Measurements from ENCODE around the gene IL2RA. TPM values are rescaled to one million over a fixed set of nuclear protein-coding genes. Genes with fewer than 3 reads are reported as not detected.

Gene IL2RA
- total and polyA plus RNA-seq, 2 experiments from 2014 or later = not detected

DNA sequence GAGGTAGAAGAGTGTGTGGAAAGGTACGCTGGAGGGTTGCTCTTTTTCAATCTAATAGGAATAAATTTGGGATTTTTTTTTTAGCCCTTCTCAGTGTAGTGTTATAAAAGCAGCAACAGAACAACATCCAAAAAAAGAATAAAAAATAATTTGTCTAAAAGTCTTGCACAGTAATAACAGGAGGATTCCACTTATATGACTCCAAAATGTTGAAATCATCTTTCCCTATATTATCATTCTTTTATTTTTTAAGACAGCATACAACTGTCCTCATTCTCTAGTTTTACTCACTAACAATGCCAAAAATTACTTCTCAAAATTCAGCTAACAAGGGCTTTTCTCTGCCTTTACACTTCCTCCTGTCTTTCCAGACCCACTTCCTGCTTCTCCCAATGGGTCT is 27.8 kb downstream of the IL2RA start:
- Mint-ChIP-seq H3K36me3 (ENCODE audit: low read depth) (peaks cover 4% of the 10 kb centered on the region; the same call in 1 of the 3 replicates), H3K4me3 (no peak overlapping the region), H3K27me3 (ENCODE audit: insufficient read depth, low read depth, poor library complexity) (no peaks in the 10 kb centered on the region), H3K4me1 (no peaks in the 10 kb centered on the region; the same call in 2 of the 3 replicates), H3K9me3 (peaks cover 17% of the 10 kb centered on the region), H3K27ac (no peak overlapping the region)
- Histone ChIP-seq H3K27ac (ENCODE audit: low read depth) (no peak overlapping the region), H3K79me2 (replicated peaks; ENCODE audit: insufficient read depth) (no peaks in the 10 kb centered on the region), H3K4me2 (no peak overlapping the region), H4K20me1 (replicated peaks; ENCODE audit: insufficient read depth) (no peaks in the 10 kb centered on the region), H2AFZ (no peak overlapping the region), H3K4me1 (ENCODE audit: insufficient read depth) (no peaks in the 10 kb centered on the region), H3K9me2 (ENCODE audit: insufficient read depth) (peaks cover 5% of the 10 kb centered on the region; the same call in 1 of the 2 replicates), H3K27me3 (ENCODE audit: insufficient read depth) (no peaks in the 10 kb centered on the region), H3K4me3 (no peak overlapping the region), H3F3A (replicated peaks; ENCODE audit: low read depth) (no peaks in the 10 kb centered on the region), H3K36me3 (ENCODE audit: insufficient read depth) (no peaks in the 10 kb centered on the region)
- DNase-seq (ENCODE audit: low spot score) (no peak), ATAC-seq (no peak)
- TF ChIP-seq, protein P1, sequence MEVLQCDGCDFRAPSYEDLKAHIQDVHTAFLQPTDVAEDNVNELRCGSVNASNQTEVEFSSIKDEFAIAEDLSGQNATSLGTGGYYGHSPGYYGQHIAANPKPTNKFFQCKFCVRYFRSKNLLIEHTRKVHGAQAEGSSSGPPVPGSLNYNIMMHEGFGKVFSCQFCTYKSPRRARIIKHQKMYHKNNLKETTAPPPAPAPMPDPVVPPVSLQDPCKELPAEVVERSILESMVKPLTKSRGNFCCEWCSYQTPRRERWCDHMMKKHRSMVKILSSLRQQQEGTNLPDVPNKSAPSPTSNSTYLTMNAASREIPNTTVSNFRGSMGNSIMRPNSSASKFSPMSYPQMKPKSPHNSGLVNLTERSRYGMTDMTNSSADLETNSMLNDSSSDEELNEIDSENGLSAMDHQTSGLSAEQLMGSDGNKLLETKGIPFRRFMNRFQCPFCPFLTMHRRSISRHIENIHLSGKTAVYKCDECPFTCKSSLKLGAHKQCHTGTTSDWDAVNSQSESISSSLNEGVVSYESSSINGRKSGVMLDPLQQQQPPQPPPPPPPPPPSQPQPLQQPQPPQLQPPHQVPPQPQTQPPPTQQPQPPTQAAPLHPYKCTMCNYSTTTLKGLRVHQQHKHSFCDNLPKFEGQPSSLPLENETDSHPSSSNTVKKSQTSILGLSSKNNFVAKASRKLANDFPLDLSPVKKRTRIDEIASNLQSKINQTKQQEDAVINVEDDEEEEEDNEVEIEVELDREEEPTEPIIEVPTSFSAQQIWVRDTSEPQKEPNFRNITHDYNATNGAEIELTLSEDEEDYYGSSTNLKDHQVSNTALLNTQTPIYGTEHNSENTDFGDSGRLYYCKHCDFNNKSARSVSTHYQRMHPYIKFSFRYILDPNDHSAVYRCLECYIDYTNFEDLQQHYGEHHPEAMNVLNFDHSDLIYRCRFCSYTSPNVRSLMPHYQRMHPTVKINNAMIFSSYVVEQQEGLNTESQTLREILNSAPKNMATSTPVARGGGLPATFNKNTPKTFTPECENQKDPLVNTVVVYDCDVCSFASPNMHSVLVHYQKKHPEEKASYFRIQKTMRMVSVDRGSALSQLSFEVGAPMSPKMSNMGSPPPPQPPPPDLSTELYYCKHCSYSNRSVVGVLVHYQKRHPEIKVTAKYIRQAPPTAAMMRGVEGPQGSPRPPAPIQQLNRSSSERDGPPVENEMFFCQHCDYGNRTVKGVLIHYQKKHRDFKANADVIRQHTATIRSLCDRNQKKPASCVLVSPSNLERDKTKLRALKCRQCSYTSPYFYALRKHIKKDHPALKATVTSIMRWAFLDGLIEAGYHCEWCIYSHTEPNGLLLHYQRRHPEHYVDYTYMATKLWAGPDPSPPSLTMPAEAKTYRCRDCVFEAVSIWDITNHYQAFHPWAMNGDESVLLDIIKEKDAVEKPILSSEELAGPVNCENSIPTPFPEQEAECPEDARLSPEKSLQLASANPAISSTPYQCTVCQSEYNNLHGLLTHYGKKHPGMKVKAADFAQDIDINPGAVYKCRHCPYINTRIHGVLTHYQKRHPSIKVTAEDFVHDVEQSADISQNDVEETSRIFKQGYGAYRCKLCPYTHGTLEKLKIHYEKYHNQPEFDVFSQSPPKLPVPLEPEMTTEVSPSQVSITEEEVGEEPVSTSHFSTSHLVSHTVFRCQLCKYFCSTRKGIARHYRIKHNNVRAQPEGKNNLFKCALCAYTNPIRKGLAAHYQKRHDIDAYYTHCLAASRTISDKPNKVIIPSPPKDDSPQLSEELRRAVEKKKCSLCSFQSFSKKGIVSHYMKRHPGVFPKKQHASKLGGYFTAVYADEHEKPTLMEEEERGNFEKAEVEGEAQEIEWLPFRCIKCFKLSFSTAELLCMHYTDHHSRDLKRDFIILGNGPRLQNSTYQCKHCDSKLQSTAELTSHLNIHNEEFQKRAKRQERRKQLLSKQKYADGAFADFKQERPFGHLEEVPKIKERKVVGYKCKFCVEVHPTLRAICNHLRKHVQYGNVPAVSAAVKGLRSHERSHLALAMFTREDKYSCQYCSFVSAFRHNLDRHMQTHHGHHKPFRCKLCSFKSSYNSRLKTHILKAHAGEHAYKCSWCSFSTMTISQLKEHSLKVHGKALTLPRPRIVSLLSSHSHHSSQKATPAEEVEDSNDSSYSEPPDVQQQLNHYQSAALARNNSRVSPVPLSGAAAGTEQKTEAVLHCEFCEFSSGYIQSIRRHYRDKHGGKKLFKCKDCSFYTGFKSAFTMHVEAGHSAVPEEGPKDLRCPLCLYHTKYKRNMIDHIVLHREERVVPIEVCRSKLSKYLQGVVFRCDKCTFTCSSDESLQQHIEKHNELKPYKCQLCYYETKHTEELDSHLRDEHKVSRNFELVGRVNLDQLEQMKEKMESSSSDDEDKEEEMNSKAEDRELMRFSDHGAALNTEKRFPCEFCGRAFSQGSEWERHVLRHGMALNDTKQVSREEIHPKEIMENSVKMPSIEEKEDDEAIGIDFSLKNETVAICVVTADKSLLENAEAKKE (CRISPR knock-in tag; IDR thresholded peaks at IDR 0.05) = no peak

DNA sequence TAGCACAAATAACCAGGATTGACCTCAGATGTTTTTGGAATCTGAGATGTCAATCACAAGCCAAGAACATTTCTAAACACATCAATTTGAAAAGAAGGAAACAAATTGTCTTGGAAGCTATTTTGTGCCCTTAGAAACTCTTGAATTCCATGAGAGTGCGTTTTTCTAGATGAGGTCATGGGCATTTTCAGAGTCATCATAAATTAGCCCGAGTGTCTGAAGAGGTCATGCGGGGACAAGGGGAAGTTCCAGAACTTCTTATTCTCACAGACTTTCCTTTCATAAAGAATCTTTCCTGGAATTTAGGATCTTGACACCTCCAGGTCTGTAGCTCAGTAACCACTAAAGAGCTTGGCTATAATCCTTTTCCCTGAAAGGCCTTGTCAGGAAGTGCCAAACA is 28.2 kb downstream of the IL2RA start:
- no peaks in the 10 kb centered on the region for H3K27me3 ChIP-seq (ENCODE audit: insufficient read depth)
- H3K36me3 ChIP-seq (ENCODE audit: insufficient read depth) = no peaks in the 10 kb centered on the region
- Mint-ChIP-seq H3K27ac (no peak overlapping the region), H3K4me1 (no peaks in the 10 kb centered on the region; the same call in 2 of the 3 replicates), H3K36me3 (ENCODE audit: low read depth) (peaks cover 4% of the 10 kb centered on the region; the same call in 1 of the 3 replicates), H3K4me3 (no peak overlapping the region), H3K9me3 (peaks cover 17% of the 10 kb centered on the region), H3K27me3 (ENCODE audit: insufficient read depth, low read depth, poor library complexity) (no peaks in the 10 kb centered on the region)
- H3K4me2 ChIP-seq = no peak overlapping the region
- H4K20me1 ChIP-seq (replicated peaks; ENCODE audit: insufficient read depth) = no peaks in the 10 kb centered on the region
- peaks cover 5% of the 10 kb centered on the region; the same call in 1 of the 2 replicates for H3K9me2 ChIP-seq (ENCODE audit: insufficient read depth)
- no peak for ATAC-seq
- no peak for TF ChIP-seq NANOG (IDR thresholded peaks at IDR 0.05; ENCODE audit: borderline replicate concordance)
- H3K79me2 ChIP-seq (replicated peaks; ENCODE audit: insufficient read depth) = no peaks in the 10 kb centered on the region
- no peak overlapping the region for H2AFZ ChIP-seq
- no peaks in the 10 kb centered on the region for H3K4me1 ChIP-seq (ENCODE audit: insufficient read depth)
- H3K27ac ChIP-seq (ENCODE audit: low read depth) = no peak overlapping the region
- no peak overlapping the region for H3K4me3 ChIP-seq
- DNase-seq (ENCODE audit: low spot score) = no peak
- H3F3A ChIP-seq (replicated peaks; ENCODE audit: low read depth) = no peaks in the 10 kb centered on the region

Measured in GM23338 (cell line).